ENCODE measurements around the gene KLHL20. TPM values are rescaled to one million over a fixed set of nuclear protein-coding genes. Genes with fewer than 3 reads are reported as not detected.
"Not testable (repeated sequence)": the region's sequence is repeated elsewhere in the genome, so short reads cannot be mapped to it uniquely, and the experiment has no call there.

Gene KLHL20
- total RNA-seq = 10 to 100 TPM; 28.7 to 34.5 (median 31.2) TPM
- total RNA-seq (2013) = 28.5 TPM
- total RNA-seq = 22.6 to 49.8 (median 34.9) reads per million in 29 experiments

DNA sequence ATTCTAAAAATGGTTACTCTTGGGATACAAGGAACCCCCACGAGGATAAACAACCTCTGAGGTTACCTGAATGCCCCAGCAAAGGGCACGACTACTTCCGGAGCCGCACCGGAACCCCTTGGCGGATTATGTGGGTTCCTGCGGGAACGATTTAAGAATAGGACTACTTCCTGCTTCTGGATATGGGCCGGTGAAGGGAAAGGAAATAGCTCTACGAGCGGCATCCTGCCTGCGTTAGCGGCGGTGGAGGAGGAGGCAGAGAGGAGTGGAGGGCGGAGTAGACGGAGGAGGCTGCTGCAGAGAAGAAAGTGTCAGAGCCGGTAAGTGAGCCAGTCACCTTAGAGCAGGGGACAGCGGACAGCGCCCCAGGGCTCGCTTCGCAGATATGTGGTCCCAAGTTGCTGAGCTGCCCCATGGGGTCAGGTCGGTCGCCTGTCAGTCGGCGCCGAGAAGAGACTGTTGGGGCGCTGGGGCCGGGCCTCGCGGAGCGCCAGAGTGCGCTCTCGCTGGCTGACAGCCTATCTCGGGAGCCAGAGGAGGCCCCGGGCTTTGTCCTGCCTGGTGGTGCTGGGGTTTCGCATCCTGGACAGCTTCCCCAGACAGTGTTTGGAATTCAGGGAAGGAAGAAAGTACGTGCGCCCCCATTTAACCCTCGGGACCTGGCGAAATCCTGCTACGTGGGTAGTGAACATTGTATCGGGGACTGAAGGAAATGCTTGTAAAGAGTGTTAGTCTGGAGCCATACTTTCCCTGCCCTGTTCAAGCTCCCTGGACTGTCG, at the start of gene KLHL20:
Gene KLHL20, plus strand, starts transcription at position 223 of the 779 bp plus-strand sequence. CDS start 1,063 bp downstream, outside the sequence.
- no peaks in the 10 kb centered on the region for H3K9me3 ChIP-seq
- H3K27me3 ChIP-seq (replicated peaks in 1 of 2; ENCODE audit: control insufficient read depth in 2 of 2, extremely low read depth in 1 of 2, insufficient read depth in 2 of 2, low read length in 1 of 2) = peaks cover 11% of the 10 kb centered on the region in 2 experiments
- Mint-ChIP-seq H3K9me3 (no peaks in the 10 kb centered on the region), H3K27me3 (peaks cover 21 to 22% of the 10 kb centered on the region in 2 donors), H3K4me3 (peak within 1 kb of the TSS; percentile 91 to 97 (median 96)), H3K36me3 (peaks cover 5% of the 10 kb centered on the region), H3K4me1 (peaks cover 26 to 36% (median 33%) of the 10 kb centered on the region in 3 donors), H3K27ac (peak within 1 kb of the TSS; percentile 96 to 98)
- ChIA-PET CTCF (interaction anchor here (0.6 to 1.9 kb wide), 4 partner anchors 8 to 285 kb away, joined by 3 to 10 read pairs (median 7); partner anchors contain the start of genes CENPL (in 1 of the 2) and DARS2 (in 1 of the 2)), POLR2A (interaction anchor here (0.5 to 1.5 kb wide), 6 partner anchors 12 to 1284 kb away, joined by 3 to 10 read pairs (median 4); partner anchors contain the start of genes GAS5 (in 1 of the 2), PRDX6 (in 1 of the 2) and ZBTB37 (in 1 of the 2))
- peak within 1 kb of the TSS; percentile 87 for H3K27ac ChIP-seq (ENCODE audit: low read length)
- under 1% methylated on average over 34 of the region's 43 CpGs for WGBS (ENCODE audit: insufficient coverage)
- H3K36me3 ChIP-seq (ENCODE audit: control insufficient read depth in 2 of 2, extremely low read depth in 1 of 2, insufficient read depth in 1 of 2, low read length in 1 of 2) = peaks cover 2 to 3% of the 10 kb centered on the region in 2 donors
- DNase-seq (peak; percentile 73 to 92 (median 85)), ATAC-seq (replicated peaks in 1 of 4) (peak; percentile 97 to 98 (median 98))
- H3K4me3 ChIP-seq (ENCODE audit: control insufficient read depth in 1 of 2, extremely low read depth in 1 of 2, low read length in 1 of 2) = peak within 1 kb of the TSS; percentile 51 to 89
- H3K4me1 ChIP-seq (ENCODE audit: control insufficient read depth in 1 of 2, extremely low read depth in 1 of 2, insufficient read depth in 2 of 2, low read length in 2 of 2) = peaks cover 9 to 14% of the 10 kb centered on the region in 2 experiments

DNA sequence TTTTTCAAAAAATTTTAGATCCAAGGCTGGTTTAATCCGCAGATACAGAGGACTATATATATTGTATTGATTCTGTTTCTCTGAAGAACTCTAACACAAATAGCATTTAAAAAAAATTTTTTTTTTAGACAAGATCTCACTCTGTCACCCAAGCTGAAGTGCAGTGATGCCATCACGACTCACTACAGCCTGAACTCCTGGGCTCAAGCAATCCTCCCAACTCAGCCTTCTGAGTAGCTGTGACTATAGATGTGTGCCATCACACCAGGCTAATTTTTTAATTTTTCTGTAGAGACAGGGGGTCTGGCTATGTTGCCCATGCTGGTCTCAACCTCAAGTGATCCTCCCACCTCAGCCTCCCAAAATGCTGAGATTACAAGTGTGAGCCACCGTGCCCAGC, 48.1 kb upstream of the KLHL20 start:
- Mint-ChIP-seq H3K27me3 (peaks cover 34 to 47% of the 10 kb centered on the region in 2 donors), H3K4me3 (no peak overlapping the region), H3K9me3 (no peaks in the 10 kb centered on the region), H3K27ac (no peak overlapping the region), H3K4me1 (peaks cover 7 to 15% (median 13%) of the 10 kb centered on the region in 3 donors), H3K36me3 (peaks cover 3% of the 10 kb centered on the region)
- ChIA-PET CTCF (no interaction called here), POLR2A (no interaction called here)
- no peaks in the 10 kb centered on the region for H3K36me3 ChIP-seq (ENCODE audit: control insufficient read depth in 2 of 2, extremely low read depth in 1 of 2, insufficient read depth in 1 of 2, low read length in 1 of 2)
- no peak overlapping the region for H3K27ac ChIP-seq (ENCODE audit: low read length)
- H3K27me3 ChIP-seq (replicated peaks in 1 of 2; ENCODE audit: control insufficient read depth in 2 of 2, extremely low read depth in 1 of 2, insufficient read depth in 2 of 2, low read length in 1 of 2) = peaks cover 0 to 14% of the 10 kb centered on the region in 2 experiments
- ATAC-seq (replicated peaks in 1 of 4) (no peak), DNase-seq (no peak)
- no peaks in the 10 kb centered on the region for H3K9me3 ChIP-seq
- H3K4me1 ChIP-seq (ENCODE audit: control insufficient read depth in 1 of 2, extremely low read depth in 1 of 2, insufficient read depth in 2 of 2, low read length in 2 of 2) = peaks cover 0 to 5% of the 10 kb centered on the region in 2 experiments
- H3K4me3 ChIP-seq (ENCODE audit: control insufficient read depth in 1 of 2, extremely low read depth in 1 of 2, low read length in 1 of 2) = no peak overlapping the region
- WGBS (ENCODE audit: insufficient coverage) = 100% methylated on average over 1 of the region's 3 CpGs

DNA sequence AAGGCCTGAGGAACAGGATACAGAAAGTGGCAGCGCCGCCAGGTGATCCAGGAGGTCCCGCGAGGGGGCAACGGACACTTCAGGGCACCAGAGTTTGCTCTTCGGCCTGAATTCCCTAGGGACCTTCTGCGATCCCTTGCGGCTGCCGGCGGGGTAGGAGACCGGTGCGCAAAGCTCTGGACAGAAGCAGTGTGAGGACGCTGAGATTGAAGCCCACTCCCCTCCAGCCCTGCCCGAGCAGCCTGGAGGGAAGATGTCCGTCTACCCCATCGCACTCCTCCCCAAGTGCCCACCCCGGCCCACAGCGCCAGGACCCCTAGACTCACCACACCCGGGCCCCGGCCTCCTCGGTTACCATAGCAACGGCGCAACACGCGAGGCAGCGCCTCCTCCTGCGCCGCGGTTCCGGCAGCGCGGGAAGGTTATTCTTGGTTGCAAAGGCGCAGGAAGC, 45.3 kb upstream of the KLHL20 start, which contains the start of gene ANKRD45:
Gene ANKRD45, minus strand, starts transcription at position 361 of the 451 bp plus-strand sequence. CDS start 10,433 bp downstream, outside the sequence.
- H3K4me3 Mint-ChIP-seq = peak within 1 kb of the TSS in 2 of 3 donors; percentile 50 to 55
- Histone ChIP-seq H3K27me3 (replicated peaks in 1 of 2; ENCODE audit: control insufficient read depth in 2 of 2, extremely low read depth in 1 of 2, insufficient read depth in 2 of 2, low read length in 1 of 2) (peaks cover 0 to 14% of the 10 kb centered on the region in 2 experiments), H3K36me3 (ENCODE audit: control insufficient read depth in 2 of 2, extremely low read depth in 1 of 2, insufficient read depth in 1 of 2, low read length in 1 of 2) (no peaks in the 10 kb centered on the region), H3K9me3 (no peaks in the 10 kb centered on the region), H3K27ac (ENCODE audit: low read length) (no peak within 1 kb of the TSS), H3K4me1 (ENCODE audit: control insufficient read depth in 1 of 2, extremely low read depth in 1 of 2, insufficient read depth in 2 of 2, low read length in 2 of 2) (peaks cover 0 to 5% of the 10 kb centered on the region in 2 experiments), H3K4me3 (ENCODE audit: control insufficient read depth in 1 of 2, extremely low read depth in 1 of 2, low read length in 1 of 2) (peak within 1 kb of the TSS in 1 of 2 donors; percentile 38)
- ATAC-seq (replicated peaks in 1 of 4) = no peak
- ChIA-PET POLR2A (no interaction called here), CTCF (no interaction called here)
- WGBS (ENCODE audit: insufficient coverage) = 12% methylated on average over 29 of the region's 33 CpGs
- DNase-seq = peak in 10 of 35 experiments; percentile 1 to 18 (median 4)
- no peak within 1 kb of the TSS for H3K27ac Mint-ChIP-seq
- H3K36me3 Mint-ChIP-seq = peaks cover 3% of the 10 kb centered on the region
- peaks cover 40 to 54% of the 10 kb centered on the region in 2 donors for H3K27me3 Mint-ChIP-seq
- no peaks in the 10 kb centered on the region for H3K9me3 Mint-ChIP-seq
- H3K4me1 Mint-ChIP-seq = peaks cover 7 to 15% (median 13%) of the 10 kb centered on the region in 3 donors

DNA sequence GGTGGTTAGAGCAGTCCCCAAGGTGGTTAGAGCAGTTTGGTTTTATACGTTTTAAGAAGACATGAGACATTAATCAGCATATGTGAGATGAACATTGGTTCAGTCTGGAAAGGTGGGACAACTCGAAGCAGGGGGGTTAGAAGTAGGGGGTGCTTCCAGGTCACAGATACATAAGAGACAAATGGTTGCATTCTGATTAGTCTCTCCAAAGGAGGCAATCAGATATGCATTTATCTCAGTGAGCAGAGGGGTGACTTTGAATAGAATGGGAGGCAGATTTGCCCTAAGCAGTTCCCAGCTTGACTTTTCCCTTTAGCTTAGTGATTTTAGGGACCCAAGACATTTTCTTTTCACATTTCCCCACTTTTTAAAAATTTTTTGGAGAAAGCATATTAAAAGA, 40.3 kb upstream of the KLHL20 start:
- H3K9me3 ChIP-seq; H3K36me3 ChIP-seq (ENCODE audit: control insufficient read depth in 2 of 2, extremely low read depth in 1 of 2, insufficient read depth in 1 of 2, low read length in 1 of 2); H3K36me3 Mint-ChIP-seq; H3K4me1 Mint-ChIP-seq; DNase-seq; CTCF ChIA-PET; H3K4me1 ChIP-seq (ENCODE audit: control insufficient read depth in 1 of 2, extremely low read depth in 1 of 2, insufficient read depth in 2 of 2, low read length in 2 of 2); H3K27me3 ChIP-seq (replicated peaks in 1 of 2; ENCODE audit: control insufficient read depth in 2 of 2, extremely low read depth in 1 of 2, insufficient read depth in 2 of 2, low read length in 1 of 2); H3K27ac Mint-ChIP-seq; ATAC-seq (replicated peaks in 1 of 4); H3K9me3 Mint-ChIP-seq; POLR2A ChIA-PET; H3K4me3 ChIP-seq (ENCODE audit: control insufficient read depth in 1 of 2, extremely low read depth in 1 of 2, low read length in 1 of 2); H3K27ac ChIP-seq (ENCODE audit: low read length); H3K4me3 Mint-ChIP-seq: not testable (repeated sequence)
- H3K27me3 Mint-ChIP-seq = peaks cover 20 to 28% of the 10 kb centered on the region in 2 donors
- WGBS (ENCODE audit: insufficient coverage) = 75% methylated on average over 2 of the region's 2 CpGs

DNA sequence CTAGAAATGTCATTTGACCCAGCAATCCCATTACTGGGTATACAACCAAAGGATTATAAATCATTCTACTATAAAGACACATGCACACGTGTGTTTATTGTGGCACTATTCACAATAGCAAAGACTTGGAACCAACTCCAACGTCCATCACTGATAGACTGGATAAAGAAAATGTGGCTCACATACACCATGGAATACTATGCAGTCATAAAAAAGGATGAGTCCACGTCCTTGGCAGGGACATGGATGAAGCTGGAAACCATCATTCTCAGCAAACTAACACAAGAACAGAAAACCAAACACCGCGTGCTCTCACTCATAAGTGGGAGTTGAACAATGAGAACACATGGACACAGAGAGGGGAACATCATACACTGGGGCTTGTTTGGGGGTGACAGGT, 34.6 kb upstream of the KLHL20 start:
- CTCF ChIA-PET; H3K4me1 Mint-ChIP-seq; H3K27me3 ChIP-seq (replicated peaks in 1 of 2; ENCODE audit: control insufficient read depth in 2 of 2, extremely low read depth in 1 of 2, insufficient read depth in 2 of 2, low read length in 1 of 2); H3K36me3 ChIP-seq (ENCODE audit: control insufficient read depth in 2 of 2, extremely low read depth in 1 of 2, insufficient read depth in 1 of 2, low read length in 1 of 2); H3K27me3 Mint-ChIP-seq; DNase-seq; H3K4me3 Mint-ChIP-seq; H3K27ac Mint-ChIP-seq; H3K27ac ChIP-seq (ENCODE audit: low read length); H3K9me3 ChIP-seq; POLR2A ChIA-PET; ATAC-seq (replicated peaks in 1 of 4); H3K4me1 ChIP-seq (ENCODE audit: control insufficient read depth in 1 of 2, extremely low read depth in 1 of 2, insufficient read depth in 2 of 2, low read length in 2 of 2); H3K4me3 ChIP-seq (ENCODE audit: control insufficient read depth in 1 of 2, extremely low read depth in 1 of 2, low read length in 1 of 2); H3K36me3 Mint-ChIP-seq: not testable (repeated sequence)
- WGBS (ENCODE audit: insufficient coverage) = 93% methylated on average over 2 of the region's 5 CpGs
- peaks cover 0 to 13% (median 6%) of the 10 kb centered on the region in 3 donors for H3K9me3 Mint-ChIP-seq

GRCh38 chr1:173682184-173682583, 32.6 kb upstream of the KLHL20 start:
- Histone ChIP-seq H3K4me3 (ENCODE audit: control insufficient read depth in 1 of 2, extremely low read depth in 1 of 2, low read length in 1 of 2) (no peak overlapping the region), H3K9me3 (no peaks in the 10 kb centered on the region), H3K36me3 (ENCODE audit: control insufficient read depth in 2 of 2, extremely low read depth in 1 of 2, insufficient read depth in 1 of 2, low read length in 1 of 2) (no peaks in the 10 kb centered on the region), H3K27ac (ENCODE audit: low read length) (no peak overlapping the region), H3K4me1 (ENCODE audit: control insufficient read depth in 1 of 2, extremely low read depth in 1 of 2, insufficient read depth in 2 of 2, low read length in 2 of 2) (no peaks in the 10 kb centered on the region), H3K27me3 (replicated peaks in 1 of 2; ENCODE audit: control insufficient read depth in 2 of 2, extremely low read depth in 1 of 2, insufficient read depth in 2 of 2, low read length in 1 of 2) (no peaks in the 10 kb centered on the region)
- ChIA-PET POLR2A (no interaction called here), CTCF (interaction anchor here in 1 of 2 donors (0.7 kb wide), 1 partner anchor 1955 kb away, joined by 3 read pairs; no protein-coding TSS in a partner anchor)
- H3K4me1 Mint-ChIP-seq = no peaks in the 10 kb centered on the region
- DNase-seq = no peak
- H3K4me3 Mint-ChIP-seq = no peak overlapping the region
- no peaks in the 10 kb centered on the region for H3K27me3 Mint-ChIP-seq
- H3K27ac Mint-ChIP-seq = peak overlapping the region in 1 of 2 donors; percentile 55
- H3K9me3 Mint-ChIP-seq = peaks cover 0 to 9% (median 6%) of the 10 kb centered on the region in 3 donors
- H3K36me3 Mint-ChIP-seq = no peaks in the 10 kb centered on the region
- ATAC-seq (replicated peaks in 1 of 4) = no peak

All from T-cell (primary cell).